DND-41 (cell line): ENCODE measurements around the gene ADD2.
"Not testable (repeated sequence)": the region's sequence is repeated elsewhere in the genome, so short reads cannot be mapped to it uniquely, and the experiment has no call there.

ENCODE experiments used
- ATAC-seq: fragments of 200-7000 bp; cut with Tn5 transposase; 3 replicates; pipeline ENCODE4 v1.9.1; 2021; ENCODE audit warnings: low read depth; ENCODE audit not compliant: insufficient read depth
- DNase-seq: peaks from one replicate; pipeline ENCODE4 v3.0.0-alpha.2; 2020
- H2AFZ ChIP-seq: 2 replicates; pipeline ENCODE4 v1.6.0; 2012; ENCODE audit warnings: low read depth, low read length
- H3K27ac ChIP-seq: 2 replicates; pipeline ENCODE4 v1.5.1; 2012; ENCODE audit warnings: low read length, inconsistent platforms
- H3K27me3 ChIP-seq: fragments of 200-600 bp; sonication (generic); 2 replicates; pipeline ENCODE4 v1.6.0; 2012; ENCODE audit warnings: low read length, mild to moderate bottlenecking, inconsistent platforms; ENCODE audit not compliant: insufficient read depth, poor library complexity
- H3K36me3 ChIP-seq: 2 replicates; pipeline ENCODE4 v1.5.1; 2012; ENCODE audit warnings: low read length, inconsistent platforms; ENCODE audit not compliant: insufficient read depth
- H3K4me1 ChIP-seq: 2 replicates; pipeline ENCODE4 v1.5.1; 2012; ENCODE audit warnings: mild to moderate bottlenecking, low read length; ENCODE audit not compliant: insufficient read depth
- H3K4me2 ChIP-seq: 2 replicates; pipeline ENCODE4 v1.6.0; 2012; ENCODE audit warnings: mild to moderate bottlenecking, moderate library complexity, low read length, inconsistent platforms; ENCODE audit not compliant: insufficient read depth
- H3K4me3 ChIP-seq, 2 experiments: fragments of 200-600 bp in 1 of 2; shearing (Covaris generic) in 1 of 2; 2 replicates each; pipeline ENCODE4 v1.5.1; 2012 to 2016; ENCODE audit warnings: inconsistent platforms in 2 of 2, low read length in 2 of 2, mild to moderate bottlenecking in 2 of 2, low read depth in 1 of 2, moderate library complexity in 1 of 2
- H3K79me2 ChIP-seq: 2 replicates; pipeline ENCODE4 v1.6.0; 2012; ENCODE audit warnings: low read length, inconsistent platforms; ENCODE audit not compliant: insufficient read depth
- H3K9ac ChIP-seq: 2 replicates; pipeline ENCODE4 v1.6.0; 2012; ENCODE audit warnings: low read depth, mild to moderate bottlenecking, inconsistent platforms, low read length, moderate library complexity
- H3K9me3 ChIP-seq: 2 replicates; pipeline ENCODE4 v1.5.1; 2012; ENCODE audit warnings: low read length, moderate library complexity, mild to moderate bottlenecking, inconsistent platforms; ENCODE audit not compliant: insufficient read depth, severe bottlenecking
- H4K20me1 ChIP-seq: 2 replicates; pipeline ENCODE4 v1.6.0; 2012; ENCODE audit warnings: low read length; ENCODE audit not compliant: insufficient read depth
- CTCF ChIP-seq: IDR thresholded peaks from 2 replicates; pipeline ENCODE4 v1.5.1; 2012; ENCODE audit warnings: borderline replicate concordance, low read length, moderate library complexity, mild to moderate bottlenecking; ENCODE audit not compliant: poor library complexity, severe bottlenecking; ENCODE audit errors: extremely low read depth
- EZH2 ChIP-seq: IDR thresholded peaks from 3 replicates; pipeline ENCODE4 v1.6.1; 2012; ENCODE audit warnings: borderline replicate concordance, low read depth, mild to moderate bottlenecking, moderate library complexity, low read length, inconsistent platforms; ENCODE audit not compliant: severe bottlenecking

The ADD2 gene

GRCh38 chr2:70655211-70655610, 112.8 kb downstream of the ADD2 start:
- not testable (repeated sequence) for H3K27me3 ChIP-seq, H2AFZ ChIP-seq, H4K20me1 ChIP-seq, DNase-seq, H3K4me2 ChIP-seq, H3K27ac ChIP-seq, H3K4me3 ChIP-seq, H3K36me3 ChIP-seq, H3K9me3 ChIP-seq, H3K9ac ChIP-seq, H3K79me2 ChIP-seq
- ATAC-seq: peak; percentile 71; the same call in 2 of the 3 replicates
- peaks cover 21% of the 10 kb centered on the region for H3K4me1 ChIP-seq
- TF ChIP-seq CTCF: peak; percentile 60

- no peaks in the 10 kb centered on the region for H3K79me2 ChIP-seq
- H3K27me3 ChIP-seq: peaks cover 6% of the 10 kb centered on the region
- peaks cover 14% of the 10 kb centered on the region for H3K4me1 ChIP-seq
- no peaks in the 10 kb centered on the region for H4K20me1 ChIP-seq
- no peak overlapping the region for H3K27ac ChIP-seq
- H3K9me3 ChIP-seq: no peaks in the 10 kb centered on the region
- H2AFZ ChIP-seq: no peak overlapping the region
- no peak for ATAC-seq
- H3K4me3 ChIP-seq: no peak overlapping the region
- no peak overlapping the region for H3K9ac ChIP-seq
- no peak overlapping the region for H3K4me2 ChIP-seq
- no peak for DNase-seq
- H3K36me3 ChIP-seq: no peaks in the 10 kb centered on the region
- TF ChIP-seq CTCF: no peak
- TF ChIP-seq EZH2: no peak
Measured at GRCh38 chr2:70651727-70652126, 116.3 kb downstream of the ADD2 start.

- Histone ChIP-seq H3K27me3 (peaks cover 6% of the 10 kb centered on the region), H3K9me3 (no peaks in the 10 kb centered on the region), H3K4me2 (no peak overlapping the region)
Measured at GRCh38 chr2:70651014-70651413, 117.0 kb downstream of the ADD2 start.

More at GRCh38 chr2:70651014-70651413, 117.0 kb downstream of the ADD2 start:
- TF ChIP-seq EZH2 (no peak), CTCF (no peak)
- no peaks in the 10 kb centered on the region for H3K36me3 ChIP-seq
- no peaks in the 10 kb centered on the region for H3K79me2 ChIP-seq
- H3K9ac ChIP-seq: no peak overlapping the region
- DNase-seq (no peak), ATAC-seq (no peak)
- H4K20me1 ChIP-seq: no peaks in the 10 kb centered on the region
- H3K27ac ChIP-seq: no peak overlapping the region
- no peak overlapping the region for H2AFZ ChIP-seq
- peaks cover 6% of the 10 kb centered on the region for H3K4me1 ChIP-seq
- H3K4me3 ChIP-seq: no peak overlapping the region
